Suppressor macrophage treated with lipopolysaccharide for 1 hour (primary cell): ENCODE results near the gene E2F2.
A peak's percentile ranks its signal among the peaks of the same experiment; 100 is the strongest.

Source experiments
- DNase-seq, 3 donors: peaks; one replicate each; pipeline ENCODE4 v3.0.0-alpha.2; 2020 to 2022

The E2F2 gene, protein sequence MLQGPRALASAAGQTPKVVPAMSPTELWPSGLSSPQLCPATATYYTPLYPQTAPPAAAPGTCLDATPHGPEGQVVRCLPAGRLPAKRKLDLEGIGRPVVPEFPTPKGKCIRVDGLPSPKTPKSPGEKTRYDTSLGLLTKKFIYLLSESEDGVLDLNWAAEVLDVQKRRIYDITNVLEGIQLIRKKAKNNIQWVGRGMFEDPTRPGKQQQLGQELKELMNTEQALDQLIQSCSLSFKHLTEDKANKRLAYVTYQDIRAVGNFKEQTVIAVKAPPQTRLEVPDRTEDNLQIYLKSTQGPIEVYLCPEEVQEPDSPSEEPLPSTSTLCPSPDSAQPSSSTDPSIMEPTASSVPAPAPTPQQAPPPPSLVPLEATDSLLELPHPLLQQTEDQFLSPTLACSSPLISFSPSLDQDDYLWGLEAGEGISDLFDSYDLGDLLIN

DNA sequence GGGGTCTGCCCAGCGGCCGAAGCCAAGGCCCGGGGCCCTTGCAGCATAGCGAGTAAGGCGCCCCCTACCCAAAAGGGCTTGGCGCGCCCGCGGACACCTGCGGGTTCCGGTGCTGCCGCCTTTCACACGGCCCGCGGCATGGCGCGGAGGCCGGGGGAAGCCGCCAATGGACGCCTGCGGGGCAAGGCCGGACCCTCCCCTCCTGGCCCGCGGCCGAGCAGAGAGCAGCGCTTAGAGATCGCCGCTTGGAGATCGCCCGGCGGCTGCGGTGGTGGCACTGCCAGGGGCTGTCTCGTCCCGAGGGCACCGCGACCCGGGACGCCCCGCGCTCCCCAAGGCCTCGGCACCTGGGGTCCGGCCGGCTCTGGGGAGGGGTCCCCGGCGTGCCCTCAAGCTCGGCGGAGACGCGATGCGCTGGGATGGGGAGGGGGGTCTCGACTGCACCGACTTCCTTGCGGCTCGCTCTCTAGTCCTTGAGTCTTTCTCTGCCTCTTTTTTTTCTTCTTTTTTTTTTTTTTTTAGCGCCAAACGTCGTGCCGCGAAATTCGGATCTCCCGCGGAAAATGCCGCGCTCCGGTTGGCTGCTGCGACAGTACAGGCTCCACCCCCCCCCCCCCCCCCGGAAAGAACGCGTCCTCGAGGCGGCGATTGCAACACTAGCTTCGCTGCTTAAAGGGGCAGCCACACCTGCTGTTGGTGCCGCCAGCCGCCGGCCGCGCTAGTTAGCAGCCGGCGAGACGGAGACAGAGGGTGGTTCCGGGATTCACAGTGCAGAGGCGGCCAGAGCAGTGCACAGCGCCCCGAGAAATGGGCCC lies at the start of gene E2F2:
Gene E2F2, minus strand, starts transcription at position 487 of the 815 bp plus-strand sequence. Its CDS starts 440 bp downstream, at position 47.
- DNase-seq, result peak; percentile 83 to 92 (median 90)

DNA sequence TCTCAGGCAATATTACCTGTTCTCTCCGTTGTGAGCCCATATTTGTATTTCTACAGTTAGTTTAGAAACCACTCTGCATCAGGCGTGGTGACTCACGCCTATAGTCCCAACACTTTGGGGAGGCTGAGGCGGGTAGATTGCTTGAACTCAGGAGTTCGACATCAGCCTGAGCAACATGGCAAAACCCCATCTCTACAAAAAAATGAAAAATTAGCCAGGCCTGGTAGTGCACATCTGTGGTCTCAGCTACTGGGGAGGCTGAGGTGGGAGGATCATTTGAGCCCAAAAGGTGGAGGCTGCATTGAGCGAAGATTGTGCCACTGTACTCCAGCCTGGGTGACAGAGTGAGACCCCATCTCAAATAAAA lies 47.9 kb upstream of the E2F2 start:
- DNase-seq, result peak in 1 of 3 donors; percentile 45

DNA sequence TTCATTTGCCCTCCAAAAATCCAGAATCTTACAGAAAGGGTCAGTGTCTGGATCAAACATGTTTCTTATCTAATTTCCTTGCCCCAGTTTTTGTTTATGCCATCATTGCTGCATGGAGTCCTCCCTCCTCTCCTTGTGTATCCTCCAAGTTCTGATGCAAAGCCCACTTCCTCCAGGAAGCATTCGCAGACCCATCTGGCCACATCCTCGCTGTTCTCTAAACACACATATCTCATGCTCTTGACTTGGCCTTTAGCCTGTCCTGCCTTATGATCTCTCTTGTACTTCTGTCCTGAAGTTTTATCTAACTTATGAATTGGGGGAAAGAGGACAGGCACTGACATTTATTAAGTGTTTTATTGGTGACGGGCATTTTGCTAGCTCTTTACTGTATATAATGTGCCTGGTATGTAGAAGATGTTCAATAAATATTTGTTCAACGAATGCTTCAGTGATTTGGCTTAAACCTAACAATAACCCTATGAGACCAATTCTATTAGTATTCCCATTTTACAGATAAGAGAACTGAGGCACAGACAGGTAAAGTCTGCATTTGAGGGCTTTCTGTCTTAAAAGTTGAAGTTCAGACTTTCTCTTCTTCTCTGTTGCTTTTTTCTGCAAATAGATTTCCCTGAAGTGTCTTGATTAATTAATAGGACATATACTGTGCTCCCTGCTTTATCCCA lies 47.4 kb upstream of the E2F2 start:
- peak in 1 of 3 donors; percentile 38 for DNase-seq

DNA sequence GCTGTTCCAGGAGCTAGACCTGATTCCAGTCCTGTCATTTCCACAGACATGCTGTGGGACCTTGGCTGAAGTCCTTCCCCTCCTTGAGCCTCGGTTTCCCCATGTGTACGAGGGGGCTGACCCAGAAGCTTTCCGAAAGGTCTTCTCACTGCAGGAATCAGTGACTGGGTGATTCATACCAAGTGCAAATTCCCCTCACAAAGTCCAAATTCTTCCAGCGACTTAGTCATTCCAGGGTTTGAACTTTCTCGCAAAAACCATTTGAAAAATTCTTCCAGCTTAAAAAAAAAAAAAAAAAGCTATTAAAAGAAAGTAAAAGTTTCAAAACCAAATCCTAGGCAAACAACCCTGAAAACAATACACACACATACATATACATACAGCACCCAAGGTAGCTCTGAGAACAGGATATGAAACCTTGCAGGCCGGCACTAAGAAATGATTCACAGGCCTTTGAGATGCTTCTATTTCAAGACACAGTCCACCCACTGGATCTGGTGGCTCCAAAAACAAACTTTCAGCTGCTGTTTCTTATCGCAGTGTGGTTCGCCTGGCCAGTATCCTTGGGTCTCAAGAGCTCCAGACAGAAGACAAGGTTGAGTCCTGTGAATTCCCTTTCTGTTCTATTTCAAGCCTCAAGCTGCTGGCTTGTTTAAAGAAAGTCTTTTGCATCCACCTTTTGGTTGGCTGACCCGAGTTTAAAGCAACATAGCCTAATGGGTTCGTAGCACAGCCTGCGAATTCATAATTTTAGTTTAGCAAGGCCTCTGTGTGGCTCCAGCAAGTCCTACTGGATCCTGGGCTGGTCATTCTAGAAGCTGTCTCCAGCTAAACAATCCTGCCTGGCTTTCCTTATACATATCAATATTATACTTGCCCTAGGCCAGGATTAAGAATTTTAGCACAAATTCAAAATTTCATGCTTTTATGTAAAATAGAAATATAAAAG lies 46.3 kb upstream of the E2F2 start:
- peak; percentile 66 to 83 (median 82) for DNase-seq

DNA sequence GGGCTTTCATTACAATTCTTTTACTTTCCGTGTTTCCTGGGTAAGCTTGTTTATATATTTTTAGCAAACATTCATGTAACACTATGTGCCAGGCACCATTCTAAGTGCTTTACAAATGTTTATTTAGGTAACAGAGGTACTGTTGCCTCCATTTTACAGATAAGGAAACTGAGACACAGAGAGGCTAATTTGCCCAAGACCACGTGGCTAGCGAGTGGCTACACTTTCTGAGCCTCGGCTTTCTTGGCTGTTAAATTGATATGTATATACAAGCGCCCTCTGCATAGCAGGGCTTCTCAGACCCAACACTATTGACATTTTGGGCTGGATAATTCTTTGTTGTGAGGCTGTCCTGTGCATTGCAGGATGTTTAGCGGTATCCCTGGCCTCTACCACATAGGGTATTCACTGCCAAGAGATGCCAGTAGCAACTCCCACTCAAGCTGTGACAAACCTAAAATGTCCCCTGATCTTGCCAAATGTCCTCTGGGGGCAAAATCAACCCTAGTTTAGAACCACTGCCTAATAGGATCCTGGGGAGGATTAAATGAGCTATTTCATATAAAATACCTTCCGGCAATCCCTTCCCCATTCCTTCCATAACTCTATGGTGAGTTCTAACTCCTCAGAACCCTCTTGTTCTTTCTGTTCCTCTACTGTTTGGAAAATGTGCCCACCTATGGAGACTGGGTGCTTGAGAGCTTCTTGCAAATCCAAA lies 45.5 kb upstream of the E2F2 start:
- no peak for DNase-seq

DNA sequence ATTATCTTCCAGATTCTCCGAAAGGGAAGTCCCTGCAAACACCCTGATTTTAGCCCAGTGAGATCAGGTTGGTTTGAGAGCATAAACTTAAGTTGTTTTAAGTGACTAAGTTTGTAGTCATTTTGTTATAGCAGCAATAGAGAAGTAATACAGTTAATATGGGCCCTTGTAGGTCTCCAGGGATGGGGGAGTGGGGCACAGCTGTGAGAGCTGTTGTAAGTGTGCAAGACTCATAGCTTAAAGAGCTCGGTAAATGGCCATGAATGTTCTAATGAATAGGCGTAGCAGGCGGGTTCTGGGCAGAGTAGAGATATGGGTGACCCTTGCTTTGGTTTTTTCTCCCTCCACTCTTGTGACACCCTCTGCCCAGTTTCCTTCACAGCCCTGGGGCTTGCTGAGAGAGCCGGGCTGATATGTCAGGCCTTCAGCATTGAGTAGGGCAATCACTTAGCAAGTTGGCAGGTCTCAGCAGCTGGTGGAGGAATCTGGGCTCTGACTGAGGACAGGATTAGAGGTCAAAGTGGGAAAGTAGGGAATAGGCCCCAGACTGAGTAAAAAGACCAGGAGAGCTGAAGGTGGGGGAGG lies 44.3 kb upstream of the E2F2 start:
- DNase-seq, result no peak

DNA sequence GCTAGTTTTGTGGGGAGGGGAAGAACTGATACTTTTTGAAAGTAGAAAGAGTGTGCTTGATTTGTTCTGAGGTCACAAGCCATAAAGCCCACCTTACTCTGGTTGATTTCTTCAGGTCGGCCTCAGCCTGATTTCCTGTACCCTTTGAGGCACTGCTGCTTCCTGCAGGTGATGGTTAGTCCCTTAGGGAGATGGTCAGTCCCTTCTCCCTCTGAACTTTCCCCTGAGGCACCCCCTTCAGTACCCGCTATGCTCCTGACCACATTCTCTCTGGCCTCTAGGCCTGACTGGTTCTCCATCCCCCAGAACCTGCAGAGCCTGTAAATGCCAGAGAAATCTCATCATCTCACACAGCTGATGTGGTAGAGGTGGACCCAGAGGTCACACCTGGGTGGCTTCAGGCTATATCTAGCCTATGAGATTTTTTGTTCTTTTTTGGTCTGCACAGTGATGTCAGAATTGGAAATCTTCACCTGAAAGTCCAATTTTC lies 43.3 kb upstream of the E2F2 start:
- no peak for DNase-seq

DNA sequence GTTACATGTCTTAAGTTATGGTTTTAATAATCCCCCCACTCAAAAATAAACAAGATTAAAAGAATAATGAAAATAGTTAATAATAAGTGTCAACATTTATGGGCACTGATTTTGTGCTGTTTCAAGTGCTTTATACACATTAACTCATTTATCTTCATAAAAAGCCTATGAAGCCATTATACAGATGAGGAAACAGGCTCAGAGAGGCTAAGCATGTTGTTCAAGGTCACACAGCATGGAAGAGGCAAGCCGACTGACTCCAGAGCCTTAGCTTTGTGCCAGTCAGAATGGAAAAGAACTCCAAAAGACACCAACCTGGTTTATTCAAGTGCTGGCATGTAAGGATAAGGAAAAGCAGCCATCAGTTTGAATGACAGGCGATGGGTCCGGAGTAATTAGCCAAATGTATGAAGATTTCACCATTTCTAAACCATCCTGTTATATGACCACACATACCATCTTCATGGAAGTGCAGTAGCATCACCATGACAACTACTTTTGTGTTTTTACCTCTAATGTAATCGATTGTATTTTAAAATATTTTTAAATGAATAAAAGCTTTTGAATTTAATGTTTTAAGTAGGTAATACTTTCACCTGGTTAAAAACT lies 42.6 kb upstream of the E2F2 start:
- no peak for DNase-seq

DNA sequence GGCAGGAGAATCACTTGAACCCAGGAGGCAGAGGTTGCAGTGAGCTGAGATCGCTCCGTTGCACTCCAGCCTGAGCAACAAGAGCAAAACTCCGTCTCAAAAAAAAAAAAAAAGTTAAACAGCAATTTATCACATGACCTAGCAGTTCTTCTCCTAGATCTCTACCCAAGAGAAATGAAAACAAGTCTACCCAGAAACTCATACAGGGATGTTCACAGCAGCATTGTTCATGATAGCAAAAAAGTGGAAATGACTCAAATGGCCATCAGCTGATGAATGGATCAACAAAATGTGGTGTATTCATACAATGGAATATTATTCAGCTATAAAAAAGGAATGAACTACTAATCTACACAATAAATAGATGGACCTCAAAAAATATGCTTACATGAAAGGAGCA lies 40.4 kb upstream of the E2F2 start:
- peak; percentile 29 to 67 (median 56) for DNase-seq

DNA sequence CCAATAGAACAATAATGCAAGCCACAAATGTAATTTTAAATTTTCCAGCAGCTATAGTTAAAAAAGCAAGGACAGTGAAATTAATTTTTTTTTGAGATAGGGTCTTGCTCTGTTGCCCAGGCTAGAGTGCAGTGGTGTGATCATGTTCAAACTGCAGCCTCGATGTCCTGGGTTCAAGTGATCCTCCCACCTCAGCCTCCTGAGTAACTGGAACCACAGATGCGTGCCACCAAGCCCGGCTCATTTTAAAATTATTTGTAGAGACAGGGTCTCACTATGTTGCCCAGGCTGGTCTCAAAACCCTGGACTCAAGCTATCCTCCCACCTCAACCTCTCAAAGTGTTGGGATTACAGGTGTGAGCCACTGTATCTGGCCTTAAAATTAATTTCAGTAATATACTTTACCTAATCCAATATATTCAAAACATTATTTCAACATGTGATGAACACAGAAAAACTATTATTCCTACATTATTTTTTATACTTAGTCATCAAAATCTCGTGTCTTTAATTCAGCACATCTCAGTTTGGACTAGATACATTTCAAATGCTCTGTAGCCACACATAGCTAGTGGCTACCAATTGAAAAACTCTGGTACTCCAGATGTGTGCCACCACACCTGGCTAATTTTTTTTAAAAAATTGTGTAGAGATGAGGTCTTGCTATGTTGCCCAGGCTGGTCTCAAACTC lies 39.1 kb upstream of the E2F2 start:
- no peak for DNase-seq

DNA sequence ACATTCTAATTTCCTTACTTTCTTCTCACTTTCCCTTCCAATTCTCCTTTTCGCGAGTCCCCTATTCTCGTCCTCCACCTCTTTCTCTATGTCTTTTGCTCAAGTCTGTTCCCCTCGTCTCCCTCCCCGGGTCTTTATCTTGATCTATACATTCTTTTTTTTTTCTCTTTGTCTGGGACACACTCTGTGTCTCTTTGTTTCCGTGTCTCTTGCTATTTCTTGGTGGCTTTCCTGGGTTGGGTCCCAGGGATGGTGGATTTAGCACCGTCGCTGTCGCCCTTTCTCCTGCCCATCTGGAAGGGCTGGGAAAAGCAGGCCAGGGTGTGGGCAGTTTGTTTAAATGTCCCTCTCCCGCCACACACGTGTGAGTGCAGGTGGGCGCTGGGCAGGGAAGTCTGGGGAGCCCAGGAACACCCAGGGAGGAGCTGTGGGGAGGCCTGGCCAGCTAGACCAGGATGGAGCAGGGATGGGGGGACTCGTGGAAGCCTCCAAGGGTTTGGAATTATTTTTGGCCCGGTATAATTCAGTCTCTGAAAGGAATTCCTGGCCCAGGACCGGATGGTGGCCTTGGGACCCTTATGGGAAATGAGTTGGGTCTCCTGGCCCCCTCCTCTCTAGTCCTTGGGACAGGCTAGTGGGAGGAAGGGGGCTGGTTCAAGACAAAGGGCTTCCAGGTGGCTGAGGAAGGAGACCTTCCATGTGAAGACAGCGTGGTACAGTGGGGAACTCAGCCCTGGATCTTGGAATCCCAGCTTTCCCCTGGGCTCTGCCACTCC lies 37.8 kb upstream of the E2F2 start:
- DNase-seq, result no peak

DNA sequence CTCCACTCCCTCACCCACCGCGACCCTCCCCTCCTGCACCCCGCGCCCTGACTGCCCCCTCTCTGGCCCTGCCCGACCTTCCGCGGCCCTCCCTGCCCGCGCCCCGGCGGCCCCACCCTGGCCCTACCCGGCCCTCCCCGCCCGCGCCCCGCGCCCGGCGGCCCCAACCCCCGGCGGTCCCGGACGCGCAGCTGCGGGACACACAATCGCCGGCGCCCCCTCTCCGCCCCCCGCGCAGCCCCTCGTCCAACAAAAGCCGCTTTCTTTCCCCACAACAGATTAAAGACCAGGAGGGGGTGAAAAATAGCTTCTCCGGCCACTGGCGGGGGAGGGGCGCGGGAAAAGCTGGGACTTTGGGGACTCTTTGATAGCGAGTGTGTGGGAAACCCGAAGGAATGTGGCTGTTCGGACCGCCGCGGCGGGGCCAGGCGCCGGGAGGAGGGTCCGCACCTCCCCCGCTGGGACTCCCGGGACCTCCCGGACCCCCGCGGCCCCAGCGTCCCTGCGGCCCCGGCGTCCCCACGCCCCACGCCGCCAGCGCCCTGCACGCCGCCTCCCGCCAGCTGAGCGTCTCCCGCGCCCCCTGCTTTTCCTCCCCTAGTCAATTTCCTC lies 37.1 kb upstream of the E2F2 start:
- no peak for DNase-seq

DNA sequence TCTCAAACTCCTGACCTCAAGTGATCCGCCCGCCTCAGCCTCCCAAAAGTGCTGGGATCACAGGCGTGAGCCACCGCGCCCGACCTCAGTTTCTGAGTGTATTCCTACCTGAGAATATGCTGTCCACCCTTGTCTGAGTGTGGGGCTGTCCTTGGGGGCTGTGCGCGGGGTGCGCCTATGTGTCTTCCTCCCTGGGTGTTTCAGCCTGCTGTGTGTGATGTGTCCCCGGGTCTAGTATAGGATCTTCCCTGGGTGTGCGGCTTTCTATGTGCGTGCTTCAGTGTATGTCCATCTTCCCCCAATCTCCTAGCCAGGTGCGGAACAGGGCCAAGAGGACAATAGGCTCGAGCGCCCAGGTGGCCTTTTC lies 36.6 kb upstream of the E2F2 start:
- no peak for DNase-seq

DNA sequence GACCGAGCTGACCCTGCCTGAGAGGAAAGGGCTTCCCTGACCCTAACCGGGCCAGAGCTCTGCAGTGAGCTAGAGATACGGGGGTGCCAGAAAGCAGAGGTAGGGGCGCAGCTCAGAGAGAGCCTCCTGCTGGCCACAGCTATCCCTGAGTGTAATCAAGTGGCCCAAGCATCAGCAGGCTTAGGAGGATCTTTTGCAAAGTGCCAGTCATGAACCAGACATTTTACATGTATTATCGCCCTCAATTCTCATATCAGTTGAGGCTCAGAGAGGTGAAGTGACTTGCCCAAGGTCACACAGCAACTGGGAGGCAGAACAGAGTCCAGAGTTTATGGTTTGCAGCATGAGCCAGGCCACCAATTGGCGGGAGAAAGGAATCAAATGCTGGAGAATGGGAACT lies 35.3 kb upstream of the E2F2 start:
- no peak for DNase-seq

DNA sequence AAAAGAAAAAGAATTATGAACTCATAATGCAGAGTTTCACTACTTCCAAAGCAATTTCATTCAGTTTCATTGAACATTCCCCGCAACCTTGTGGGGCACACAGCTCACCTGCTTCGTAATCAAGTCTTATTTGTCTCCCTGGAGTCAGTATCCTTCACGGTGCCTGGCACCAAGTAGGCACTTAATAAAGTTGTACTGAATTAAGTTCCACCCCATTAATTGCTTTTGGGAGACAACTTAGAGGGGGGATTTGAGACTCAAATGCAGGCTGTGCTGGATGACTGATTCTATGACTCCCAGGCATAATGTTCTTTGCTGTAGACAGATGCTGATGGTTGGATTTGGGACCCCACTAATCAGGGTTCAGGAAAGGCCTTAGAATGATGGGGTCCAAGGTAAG lies 34.7 kb upstream of the E2F2 start:
- DNase-seq, result no peak

DNA sequence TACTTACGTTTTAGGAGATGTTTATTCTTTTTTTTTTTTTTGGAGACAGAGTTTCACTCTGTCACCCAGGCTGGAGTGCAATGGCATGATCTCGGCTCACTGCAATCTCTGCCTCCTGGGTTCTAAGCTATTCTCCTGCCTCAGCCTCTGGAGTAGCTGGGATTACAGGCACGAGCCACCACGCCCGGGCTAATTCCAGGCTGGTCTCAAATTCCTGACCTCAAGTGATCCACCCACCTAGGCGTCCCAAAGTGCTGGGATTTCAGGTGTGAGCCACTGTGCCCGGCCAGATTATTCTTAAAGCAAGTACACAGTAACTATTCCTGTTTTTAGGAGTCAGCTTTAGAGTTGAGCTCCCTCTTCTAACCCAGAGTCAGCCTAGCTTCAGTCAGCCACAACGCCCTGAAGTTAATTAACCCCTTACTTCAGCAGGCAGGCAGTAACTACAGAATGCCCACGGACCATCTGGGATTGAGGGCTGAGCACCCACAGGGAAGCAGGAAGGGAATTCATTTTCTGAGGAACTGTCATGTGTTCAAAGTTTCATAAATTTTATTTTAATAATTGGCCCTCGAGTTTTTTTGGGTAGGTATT lies 33.6 kb upstream of the E2F2 start:
- DNase-seq, result no peak

DNA sequence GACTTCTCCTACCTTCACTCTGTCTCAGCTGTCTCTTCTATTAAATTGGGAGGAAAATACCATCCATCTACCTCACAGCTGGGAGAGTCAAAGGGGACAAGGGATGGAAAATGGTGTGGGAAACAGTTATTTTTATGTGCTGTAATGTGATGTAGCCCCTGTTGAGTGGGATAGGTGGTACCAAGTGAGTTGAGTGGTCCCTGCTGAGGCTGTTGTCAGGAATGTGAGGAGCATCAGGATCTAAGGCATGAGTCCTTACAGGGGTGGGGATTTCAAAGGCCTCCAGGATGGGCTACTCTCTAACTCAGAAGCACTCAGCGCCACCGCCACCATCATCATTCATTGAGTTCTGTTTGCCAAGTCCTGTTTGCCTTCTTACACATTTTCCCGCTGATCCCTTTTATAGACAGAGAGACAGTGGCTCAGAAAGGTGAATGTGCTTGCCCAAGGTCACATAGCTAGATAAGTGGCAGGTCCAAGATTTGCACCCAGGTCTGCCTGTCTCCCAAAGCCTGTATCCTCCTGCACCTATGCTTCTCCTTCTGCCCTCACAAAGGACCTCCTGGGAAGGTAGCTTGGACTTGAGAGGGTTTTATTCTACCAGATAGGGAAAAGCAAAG lies 32.8 kb upstream of the E2F2 start:
- DNase-seq, result no peak

DNA sequence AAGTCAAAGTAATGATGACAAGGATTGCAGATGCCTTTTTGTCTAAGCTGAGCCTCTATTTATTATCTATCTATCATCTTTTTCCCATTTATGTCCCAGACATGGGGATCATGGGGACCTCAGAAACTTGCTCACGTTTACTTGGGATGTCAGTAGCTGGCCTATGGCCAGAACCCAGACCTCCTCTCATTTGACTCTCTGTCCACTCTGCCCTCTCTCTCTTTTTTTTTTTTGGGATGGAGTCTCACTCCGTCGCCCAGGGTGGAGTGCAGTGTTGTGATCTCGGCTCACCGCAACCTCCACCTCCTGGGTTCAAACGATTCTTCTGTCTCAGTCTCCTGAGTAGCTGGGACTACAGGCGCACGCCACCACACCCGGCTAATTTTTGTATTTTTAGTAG lies 32.0 kb upstream of the E2F2 start:
- DNase-seq, result no peak
